LoVo (cell line): ENCODE measurements around the gene CYP3A5.
A peak's percentile ranks its signal among the peaks of the same experiment; 100 is the strongest.
"Not testable (repeated sequence)": the region's sequence is repeated elsewhere in the genome, so short reads cannot be mapped to it uniquely, and the experiment has no call there.

Experiments used
- DNase-seq: peaks from one replicate; pipeline ENCODE4 v3.0.0-alpha.2; 2016; ENCODE audit warnings: low spot score

The CYP3A5 gene

GRCh38 chr7:99685871-99686608 lies 6.2 kb upstream of the CYP3A5 start:
- not testable (repeated sequence) for DNase-seq

- DNase-seq: no peak
These were observed 5.4 kb upstream of the CYP3A5 start for GRCh38 chr7:99685129-99685758.

- peak; percentile 96 for DNase-seq
These were observed 780 bp downstream of the CYP3A5 start for GRCh38 chr7:99679032-99679399.

- DNase-seq: no peak
These were observed 2.1 kb downstream of the CYP3A5 start for GRCh38 chr7:99677648-99678045.

- no peak for DNase-seq
These were observed 2.7 kb downstream of the CYP3A5 start for GRCh38 chr7:99677013-99677647.

GRCh38 chr7:99674995-99675742 lies 4.6 kb downstream of the CYP3A5 start:
- no peak for DNase-seq

GRCh38 chr7:99672573-99672972 lies 7.2 kb downstream of the CYP3A5 start:
- DNase-seq: no peak

GRCh38 chr7:99669782-99670181 lies 10.0 kb downstream of the CYP3A5 start:
- no peak for DNase-seq

- DNase-seq: no peak
These were observed 11.3 kb downstream of the CYP3A5 start for GRCh38 chr7:99668541-99668940.

- DNase-seq: no peak
These were observed 12.6 kb downstream of the CYP3A5 start for GRCh38 chr7:99667179-99667578.

- no peak for DNase-seq
These were observed 13.8 kb downstream of the CYP3A5 start for GRCh38 chr7:99666013-99666395.

- DNase-seq: no peak
These were observed 14.3 kb downstream of the CYP3A5 start for GRCh38 chr7:99665312-99666012.

GRCh38 chr7:99657879-99658278 lies 21.9 kb downstream of the CYP3A5 start:
- DNase-seq: not testable (repeated sequence)

- not testable (repeated sequence) for DNase-seq
These were observed 25.2 kb downstream of the CYP3A5 start for GRCh38 chr7:99654626-99655025.

- DNase-seq: no peak
These were observed 26.0 kb downstream of the CYP3A5 start for GRCh38 chr7:99653754-99654153.

- DNase-seq: not testable (repeated sequence)
These were observed 26.5 kb downstream of the CYP3A5 start for GRCh38 chr7:99653269-99653668.

GRCh38 chr7:99652671-99653070 lies 27.1 kb downstream of the CYP3A5 start:
- DNase-seq: no peak

GRCh38 chr7:99651290-99651689 lies 28.5 kb downstream of the CYP3A5 start:
- DNase-seq: no peak

- DNase-seq: no peak
These were observed 31.0 kb downstream of the CYP3A5 start for GRCh38 chr7:99648843-99649242.

GRCh38 chr7:99645590-99645989 lies 34.2 kb downstream of the CYP3A5 start:
- DNase-seq: no peak

- DNase-seq: peak; percentile 37
These were observed 35.4 kb downstream of the CYP3A5 start for GRCh38 chr7:99644431-99644830.

- DNase-seq: no peak
These were observed 36.3 kb downstream of the CYP3A5 start for GRCh38 chr7:99643464-99643863.
